ENCODE data around the gene ZFR.
"Not testable (repeated sequence)": the region's sequence is repeated elsewhere in the genome, so short reads cannot be mapped to it uniquely, and the experiment has no call there.

The ZFR gene

GRCh38 chr5:32444431-32445286 lies at the start of gene ZFR:
ZFR (minus strand) TSS chr5:32444740; CDS start chr5:32444658, 82 bp downstream.
- DNase-seq: peak; percentile 93

- no peak for DNase-seq
Observed at GRCh38 chr5:32490972-32491557, 46.5 kb upstream of the ZFR start.

- DNase-seq: peak; percentile 88
Observed at GRCh38 chr5:32489791-32490562, 45.4 kb upstream of the ZFR start.

DNA sequence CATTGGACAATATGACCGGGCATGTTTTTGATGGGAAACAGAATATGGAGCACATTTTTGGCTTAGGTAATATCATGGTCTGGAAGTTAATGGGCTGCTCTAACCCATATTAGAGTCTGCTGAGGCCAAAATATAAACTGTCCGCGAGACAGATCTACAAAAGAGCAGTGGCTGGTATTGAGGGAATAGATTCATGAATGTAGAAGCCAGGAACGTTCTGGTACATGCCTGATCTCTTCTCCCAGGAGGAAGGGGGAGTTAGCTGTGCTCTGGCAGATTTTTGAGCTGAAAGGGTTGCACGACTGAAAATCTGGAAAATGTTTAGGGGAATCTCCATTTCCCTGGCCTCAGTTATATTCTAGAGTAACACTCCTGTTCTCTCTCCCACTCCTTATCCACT lies 42.9 kb upstream of the ZFR start:
- DNase-seq: no peak

- DNase-seq: no peak
Observed at GRCh38 chr5:32487008-32487407, 42.5 kb upstream of the ZFR start.

- no peak for DNase-seq
Observed at GRCh38 chr5:32482193-32482592, 37.7 kb upstream of the ZFR start.

DNA sequence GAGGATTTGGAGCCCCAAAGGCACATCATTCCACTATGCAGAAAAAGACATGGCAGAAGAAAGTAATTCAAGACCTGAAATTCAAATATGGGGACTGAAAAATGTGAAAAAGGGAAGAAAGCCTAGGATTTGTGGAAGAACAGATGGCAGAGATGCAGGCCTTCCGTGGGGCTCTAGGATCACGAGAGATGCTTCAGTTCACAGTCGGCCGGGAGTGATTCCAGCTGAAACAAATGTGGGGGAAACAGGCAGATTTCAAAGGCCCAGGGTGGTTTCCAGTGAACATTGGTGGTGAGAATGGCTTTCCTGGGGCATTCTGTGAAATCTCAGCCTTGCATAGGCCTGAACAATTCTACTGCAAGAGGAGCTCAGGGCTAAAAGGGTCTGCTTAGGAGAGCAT lies 34.6 kb upstream of the ZFR start:
- DNase-seq: no peak

DNA sequence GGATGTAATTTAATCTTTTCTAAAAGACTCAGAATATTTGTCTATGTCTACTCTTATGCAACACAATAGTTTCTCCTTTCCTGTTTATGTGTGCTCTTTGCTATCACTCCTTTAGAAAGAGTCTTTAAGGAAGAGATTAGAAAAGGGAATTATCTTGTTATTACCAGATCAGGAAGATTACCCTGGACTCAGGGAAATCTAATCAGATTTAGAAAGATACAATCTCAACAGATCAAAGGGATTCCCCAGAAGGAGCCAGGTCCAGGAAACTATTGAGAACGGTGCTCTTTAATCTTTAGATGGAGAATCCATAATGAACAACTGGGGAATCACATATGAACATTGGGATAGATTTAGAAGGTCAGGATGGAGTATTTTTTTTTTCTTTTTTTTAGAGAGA lies 32.4 kb upstream of the ZFR start:
- no peak for DNase-seq

DNA sequence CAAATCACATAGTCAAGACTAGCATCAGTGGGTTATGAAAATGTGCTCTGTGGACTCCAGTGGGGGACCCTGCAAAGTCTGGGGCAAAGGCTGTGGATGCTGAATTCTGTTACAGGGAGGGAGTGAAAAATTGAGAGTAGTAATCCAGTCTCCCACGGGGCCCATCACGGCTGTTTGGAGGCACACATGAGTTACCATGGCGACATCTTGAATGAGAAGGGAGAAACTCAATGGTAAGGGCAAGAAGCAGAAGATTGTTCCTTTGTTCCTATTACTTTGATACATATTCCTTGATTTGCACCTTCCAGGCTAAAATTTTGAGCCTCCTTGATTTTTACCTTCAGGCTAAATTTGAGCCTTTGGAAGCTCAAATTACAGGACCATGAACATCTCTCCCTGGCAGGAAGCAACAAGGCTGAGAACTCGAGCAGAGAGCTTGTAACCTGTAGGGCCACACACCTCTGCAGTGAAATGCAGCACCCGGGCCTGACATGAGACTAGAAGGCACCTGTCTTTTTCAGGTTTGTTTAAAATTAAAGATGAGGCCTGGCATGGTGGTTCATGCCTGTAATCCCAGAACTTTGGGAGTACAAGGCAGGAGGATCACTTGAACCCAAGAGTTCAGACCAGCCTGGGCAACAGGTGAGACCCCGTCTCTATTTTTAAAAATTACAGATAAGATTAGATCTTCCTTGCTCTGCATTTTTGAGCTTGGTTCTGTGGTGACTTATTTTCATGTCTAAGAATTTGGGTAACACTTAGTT lies 31.0 kb upstream of the ZFR start:
- DNase-seq: peak; percentile 19

DNA sequence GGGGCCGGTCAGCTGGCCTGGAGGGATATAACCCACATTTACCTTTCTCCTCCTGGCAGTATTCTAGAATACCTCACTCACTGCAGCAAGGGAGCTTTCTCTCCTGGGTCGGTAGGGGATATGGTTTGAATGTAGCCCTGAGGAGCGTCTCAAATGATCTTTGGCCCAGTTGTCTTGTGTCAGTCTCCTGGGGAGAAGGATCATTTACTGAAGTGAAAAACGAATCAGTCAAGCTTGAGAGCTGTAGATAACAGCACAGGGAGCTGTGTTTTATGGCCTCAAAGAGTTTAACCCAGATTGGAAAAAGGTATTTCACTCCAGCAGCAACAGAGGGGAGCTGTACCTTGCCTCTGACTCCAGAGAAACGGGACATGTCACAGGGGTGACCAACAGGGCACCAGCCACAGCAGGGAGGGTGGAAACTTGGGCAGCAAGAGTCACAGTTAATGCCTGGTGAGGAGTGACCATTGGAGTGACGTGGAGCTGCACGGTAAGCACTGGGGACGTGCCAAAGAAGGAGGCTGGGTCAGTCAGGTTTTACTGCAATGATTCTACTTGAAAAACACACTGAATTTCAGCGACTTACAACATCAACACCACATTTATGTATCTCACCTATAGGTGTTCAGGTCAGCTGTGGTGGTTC lies 29.8 kb upstream of the ZFR start:
- no peak for DNase-seq

GRCh38 chr5:32473072-32473471 lies 28.5 kb upstream of the ZFR start:
- no peak for DNase-seq

DNA sequence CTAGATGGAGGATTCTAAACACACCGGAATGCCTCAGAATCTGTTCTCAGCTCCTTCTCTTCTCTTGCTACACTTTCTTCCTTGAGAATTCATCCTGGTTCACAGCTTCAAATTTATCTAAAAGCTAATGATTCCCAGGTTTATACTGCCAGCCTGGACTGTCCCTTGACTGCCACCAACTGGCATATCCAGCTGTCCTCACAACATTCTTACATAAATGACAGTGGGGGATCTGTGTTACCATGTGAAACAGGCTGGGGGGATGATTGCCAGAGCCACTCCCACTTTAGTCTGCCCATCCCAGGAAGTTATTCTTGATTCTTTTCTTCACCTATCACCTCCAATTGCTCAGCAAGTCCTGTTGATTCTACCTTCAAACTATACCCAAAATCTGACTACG lies 27.2 kb upstream of the ZFR start:
- no peak for DNase-seq

GRCh38 chr5:32465076-32465475 lies 20.5 kb upstream of the ZFR start:
- no peak for DNase-seq

- no peak for DNase-seq
Observed at GRCh38 chr5:32462618-32463017, 18.1 kb upstream of the ZFR start.

GRCh38 chr5:32461441-32462120 lies 17.0 kb upstream of the ZFR start:
- DNase-seq: no peak

- DNase-seq: no peak
Observed at GRCh38 chr5:32460702-32461101, 16.2 kb upstream of the ZFR start.

- no peak for DNase-seq
Observed at GRCh38 chr5:32458880-32459495, 14.4 kb upstream of the ZFR start.

DNA sequence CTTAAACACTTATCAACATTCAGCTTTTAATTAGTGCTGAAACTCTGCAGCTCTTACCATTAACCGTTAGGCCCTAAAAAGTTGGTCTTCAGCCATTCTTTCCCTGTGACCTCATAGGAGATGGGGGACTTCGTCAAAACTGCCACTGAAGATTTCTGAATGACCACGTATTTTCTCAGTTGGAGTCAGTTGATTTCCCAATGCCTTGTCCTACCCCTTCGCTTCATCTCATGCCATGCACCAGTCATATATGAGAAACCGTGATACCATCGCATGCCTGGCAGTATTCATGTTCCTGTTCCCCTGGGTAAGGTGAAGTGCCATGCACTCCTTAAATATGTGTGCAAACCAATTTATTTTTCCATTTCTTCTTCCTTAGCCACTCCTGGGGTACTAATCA lies 10.8 kb upstream of the ZFR start:
- DNase-seq: no peak

GRCh38 chr5:32454821-32455220 lies 10.3 kb upstream of the ZFR start:
- DNase-seq: no peak

DNA sequence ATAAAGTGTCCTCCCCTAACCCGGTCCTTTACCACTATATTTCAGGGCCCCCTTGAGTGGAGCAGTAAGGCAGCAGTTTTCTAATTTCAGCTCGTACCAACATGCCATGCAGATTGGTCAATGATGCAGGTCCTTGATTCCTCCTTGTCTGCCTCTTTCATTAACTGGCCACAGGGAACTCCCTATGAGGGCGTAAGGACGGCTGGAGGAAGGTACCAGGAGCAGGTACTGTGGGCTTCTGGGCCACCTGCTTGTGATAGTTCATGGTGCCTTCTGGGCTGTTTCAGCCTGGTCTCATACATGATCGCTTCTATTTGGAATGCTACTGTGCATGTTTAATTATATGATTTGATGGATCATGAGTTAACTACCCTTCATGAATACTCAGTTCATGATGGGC lies 9.4 kb upstream of the ZFR start:
- DNase-seq: no peak

- not testable (repeated sequence) for DNase-seq
Observed at GRCh38 chr5:32452316-32452715, 7.8 kb upstream of the ZFR start.

DNA sequence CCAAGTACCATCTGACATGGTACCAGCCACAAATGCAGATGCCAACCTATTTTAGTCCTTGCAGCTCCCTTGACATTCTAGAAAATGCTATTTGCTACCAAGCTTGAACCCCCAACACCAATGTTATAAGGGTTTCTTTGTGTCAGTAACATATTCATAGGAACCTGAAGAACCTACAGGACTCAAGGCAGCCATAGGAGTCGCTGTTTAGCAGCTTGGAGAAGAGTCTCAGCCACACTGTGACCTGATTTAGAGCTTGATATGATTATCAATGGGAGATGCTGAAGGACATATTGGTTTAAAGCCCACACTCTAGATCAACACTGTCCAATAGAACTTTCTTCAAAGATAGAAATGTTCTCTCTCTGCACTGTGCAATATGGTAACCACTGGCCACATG lies 6.4 kb upstream of the ZFR start:
- no peak for DNase-seq

Measured in NCI-H2227 treated with DMSO at 0.1 percent for 48 hours (cell line).